Pancreas (tissue), 10 donors: ENCODE results near the gene C19orf33. TPM values are rescaled to one million over a fixed set of nuclear protein-coding genes. Genes with fewer than 3 reads are reported as not detected.

Experiments
- ATAC-seq, 4 donors: fragments of 200-7000 bp; cut with Tn5 transposase; one replicate each; pipeline versions ENCODE4 v1.8.0 to v1.9.1; 2020; ENCODE audit warnings: mild to moderate bottlenecking in 4 of 4, moderate library complexity in 4 of 4
- DNase-seq, 6 donors: peaks; one replicate each; pipeline ENCODE4 v3.0.0-alpha.2; 2020
- FAIRE-seq: peaks from 2 replicates; lab custom pipeline; 2012; peaks lifted over from hg19 to GRCh38; lab: Jason Lieb, UNC
- H3K27ac ChIP-seq, 4 donors: fragments of 200-600 bp; sonication (generic); 1 replicate in 3 of 4; 2 replicates in 1 of 4; pipeline versions ENCODE4 v1.5.0 to v1.8.0; 2020
- H3K27me3 ChIP-seq, 4 donors: fragments of 200-600 bp; one replicate each; pipeline ENCODE4 v1.8.0; 2021
- H3K36me3 ChIP-seq, 3 donors: fragments of 200-600 bp; sonication (generic) in 1 of 3; one replicate each; pipeline versions ENCODE4 v1.5.0 to v1.8.0; 2020 to 2021
- H3K4me1 ChIP-seq, 3 donors: fragments of 200-600 bp; one replicate each; pipeline ENCODE4 v1.8.0; 2021
- H3K4me3 ChIP-seq, 4 donors: fragments of 200-600 bp; sonication (generic) in 2 of 4; one replicate each; pipeline versions ENCODE4 v1.5.0 to v1.8.0; 2020 to 2021
- H3K9me3 ChIP-seq, 4 donors: fragments of 200-600 bp; one replicate each; pipeline ENCODE4 v1.8.0; 2021
- CTCF ChIP-seq, 4 donors: fragments of 200-600 bp; sonication (generic) in 3 of 4; IDR thresholded peaks; one replicate each; pipeline versions ENCODE4 v1.5.0 to v1.8.0; 2021; ENCODE audit warnings: antibody characterized with exemption in 4 of 4
- WGBS, 2 donors: extraction: QIAGEN DNeasy Blood & Tissue Kit; methylation state at CpG; one replicate each; pipeline ENCODE4 v1.1.7; 2013; 5-methylcytosine and 5-hydroxymethylcytosine counted together
- intact Hi-C, 3 donors: fragments of 100-400 bp; cut with DNase I; formaldehyde crosslinking; loops; one replicate each; pipeline versions ENCODE4 v1.11.1 to v1.14.2; 2022
- polyA plus RNA-seq, 2 donors: library from polyadenylated mRNA; stranded (reverse); fragments of 200-250 nt; gene quantifications; one replicate each; pipeline ENCODE4 v1.2.3, GENCODE V29; 2013
- total RNA-seq, 6 donors: library from RNA; stranded (reverse); fragmentation: NEBNext Ultra II Directional in 4 of 6; extraction: Animal tissue kit (Norgen Biotek cat#: 25700) in 4 of 6; gene quantifications; one replicate each; pipeline versions ENCODE4 v1.2.1 to v1.2.4, GENCODE V29; 2021 to 2023
- donor health status: healthy with polysubstance abuse.
- donor health status: DM: no; HTN: no; CAD: no; lungs with moderate emphysema.
- donor health status: DM: no; HTN: no; CAD: no.
- donor health status: control.
- donor health status: control.
- donor health status: Bipolar disorder and iron deficiency.
- donor health status: DM: yes; HTN: yes; CAD: no.
- donor health status: DM: no; HTN: no; CAD: no.
- donor health status: DM: no; HTN: no; CAD: no.
- donor health status: DM: yes; HTN: yes; CAD: no.

C19orf33 gene
- total and polyA plus RNA-seq, 8 donors, result 0.59 to 19.4 (median 3.2) TPM

- Histone ChIP-seq H3K4me1 (peaks cover 16 to 25% (median 20%) of the 10 kb centered on the region in 3 donors), H3K36me3 (no peaks in the 10 kb centered on the region), H3K27ac (peak overlapping the region; percentile 36 to 99 (median 75)), H3K9me3 (no peaks in the 10 kb centered on the region), H3K4me3 (peak overlapping the region in 2 of 4 donors; percentile 65 to 89), H3K27me3 (no peaks in the 10 kb centered on the region)
- DNase-seq (no peak), FAIRE-seq (no peak), ATAC-seq (peak in 1 of 4 donors; percentile 6)
- TF ChIP-seq CTCF (IDR thresholded peaks at IDR 0.05), result no peak
- 15 to 16% methylated on average over 12 of the region's 12 CpGs for WGBS, 2 donors
- intact Hi-C loops, result no loop called here
Measured at GRCh38 chr19:38266981-38267597, 37.0 kb upstream of the C19orf33 start.

DNA sequence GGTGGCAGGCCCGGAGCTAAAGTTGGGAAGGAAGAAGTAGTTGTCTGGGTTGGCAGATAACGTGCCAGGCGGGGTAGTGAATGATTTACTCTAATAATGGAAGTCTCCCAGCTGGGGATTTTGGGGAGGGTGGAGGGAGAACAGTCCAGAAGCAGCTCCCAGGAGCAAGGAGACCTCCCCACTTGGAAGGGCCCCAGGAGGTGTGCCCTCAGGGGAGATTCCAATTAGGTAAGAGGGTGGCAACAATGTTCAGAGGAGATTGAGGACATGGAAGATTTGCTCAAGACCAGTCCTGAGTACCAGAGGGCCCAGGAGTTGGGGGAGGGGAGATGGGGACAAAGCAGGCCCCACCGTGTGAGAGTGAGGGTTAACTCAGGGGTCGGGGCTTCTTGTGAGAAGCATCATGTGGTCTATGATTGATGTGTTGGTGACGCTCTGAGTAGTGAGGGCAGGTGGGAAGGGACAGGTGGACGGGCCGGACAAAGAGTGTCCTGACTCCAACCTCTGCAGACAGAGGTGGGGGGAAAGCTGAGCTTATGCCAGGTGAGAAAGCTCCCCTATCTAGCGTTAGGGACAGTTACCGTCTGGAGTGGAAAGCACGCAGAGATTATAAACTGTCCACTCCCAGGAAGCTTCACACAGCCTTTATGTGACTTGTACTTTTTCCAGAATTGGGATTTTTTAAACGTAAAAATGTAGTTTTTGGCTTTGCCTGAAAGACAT, 36.1 kb upstream of the C19orf33 start:
- FAIRE-seq, result no peak
- peaks cover 18 to 30% (median 21%) of the 10 kb centered on the region in 3 donors for H3K4me1 ChIP-seq
- H3K27ac ChIP-seq, result peak overlapping the region; percentile 36 to 99 (median 75)

GRCh38 chr19:38268539-38268938, 35.5 kb upstream of the C19orf33 start:
- H3K4me1 ChIP-seq, result peaks cover 22 to 36% (median 27%) of the 10 kb centered on the region in 3 donors
- no peaks in the 10 kb centered on the region for H3K27me3 ChIP-seq
- no peak for FAIRE-seq
- ATAC-seq, result no peak
- 25 to 41% methylated on average over 8 of the region's 8 CpGs for WGBS, 2 donors
- no peak for DNase-seq
- TF ChIP-seq CTCF (IDR thresholded peaks at IDR 0.05), result no peak
- peak overlapping the region; percentile 26 to 99 (median 75) for H3K27ac ChIP-seq
- no peaks in the 10 kb centered on the region for H3K9me3 ChIP-seq
- no peaks in the 10 kb centered on the region for H3K36me3 ChIP-seq
- H3K4me3 ChIP-seq, result peak overlapping the region in 2 of 4 donors; percentile 5 to 89
- intact Hi-C loops, result no loop called here

More for the DNA sequence above, 36.1 kb upstream of the C19orf33 start:
- H3K27me3 ChIP-seq, result no peaks in the 10 kb centered on the region
- H3K36me3 ChIP-seq, result no peaks in the 10 kb centered on the region
- H3K9me3 ChIP-seq, result no peaks in the 10 kb centered on the region
- intact Hi-C loops, result no loop called here
- DNase-seq, result peak in 4 of 6 donors; percentile 77 to 86 (median 82)
- 11 to 16% methylated on average over 12 of the region's 12 CpGs for WGBS, 2 donors
- no peak for TF ChIP-seq CTCF (IDR thresholded peaks at IDR 0.05)
- H3K4me3 ChIP-seq, result peak overlapping the region in 3 of 4 donors; percentile 5 to 89 (median 65)
- peak; percentile 7 to 46 (median 26) for ATAC-seq

DNA sequence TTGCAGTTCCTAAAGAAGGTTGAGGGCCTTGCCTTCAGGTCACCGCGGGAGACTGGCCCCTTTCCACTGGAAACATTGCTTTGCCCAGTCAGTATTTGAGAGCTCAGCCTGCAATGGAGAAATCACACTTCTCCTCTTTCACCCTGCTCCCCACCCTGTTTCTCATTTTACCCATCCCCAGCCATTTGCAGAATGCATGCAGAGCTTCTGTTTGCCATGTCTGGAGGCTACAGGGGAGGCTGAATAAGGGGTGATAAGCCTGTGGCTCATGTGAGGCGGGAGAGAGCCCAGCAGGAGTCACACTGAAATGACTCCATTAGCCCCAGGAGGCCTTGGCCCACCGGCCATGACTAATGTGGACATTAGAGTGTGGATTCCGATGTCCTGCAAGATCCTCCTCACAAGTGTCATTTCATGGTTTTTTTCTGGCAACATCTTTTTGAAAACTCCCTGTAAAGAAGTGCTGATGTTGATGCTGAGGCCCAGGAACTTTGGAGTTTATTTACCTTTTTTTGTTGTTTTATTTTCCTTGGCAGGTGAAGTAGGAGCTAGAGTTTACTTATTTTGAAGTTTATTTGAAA, 33.4 kb upstream of the C19orf33 start:
- Histone ChIP-seq H3K4me1 (peaks cover 30 to 50% (median 40%) of the 10 kb centered on the region in 3 donors), H3K36me3 (no peaks in the 10 kb centered on the region), H3K27ac (no peak overlapping the region), H3K4me3 (no peak overlapping the region), H3K9me3 (no peaks in the 10 kb centered on the region), H3K27me3 (no peaks in the 10 kb centered on the region)
- no peak for TF ChIP-seq CTCF (IDR thresholded peaks at IDR 0.05)
- intact Hi-C loops, result no loop called here
- 42 to 50% methylated on average over 5 of the region's 5 CpGs for WGBS, 2 donors
- no peak for ATAC-seq
- no peak for FAIRE-seq
- no peak for DNase-seq
